ENCODE results near the gene HS3ST1. TPM values are rescaled to one million over a fixed set of nuclear protein-coding genes. Genes with fewer than 3 reads are reported as not detected.
"Not testable (repeated sequence)": the region's sequence is repeated elsewhere in the genome, so short reads cannot be mapped to it uniquely, and the experiment has no call there.

HS3ST1 gene
- total RNA-seq, 1 experiment from 2014 or later: 80.8 TPM

DNA sequence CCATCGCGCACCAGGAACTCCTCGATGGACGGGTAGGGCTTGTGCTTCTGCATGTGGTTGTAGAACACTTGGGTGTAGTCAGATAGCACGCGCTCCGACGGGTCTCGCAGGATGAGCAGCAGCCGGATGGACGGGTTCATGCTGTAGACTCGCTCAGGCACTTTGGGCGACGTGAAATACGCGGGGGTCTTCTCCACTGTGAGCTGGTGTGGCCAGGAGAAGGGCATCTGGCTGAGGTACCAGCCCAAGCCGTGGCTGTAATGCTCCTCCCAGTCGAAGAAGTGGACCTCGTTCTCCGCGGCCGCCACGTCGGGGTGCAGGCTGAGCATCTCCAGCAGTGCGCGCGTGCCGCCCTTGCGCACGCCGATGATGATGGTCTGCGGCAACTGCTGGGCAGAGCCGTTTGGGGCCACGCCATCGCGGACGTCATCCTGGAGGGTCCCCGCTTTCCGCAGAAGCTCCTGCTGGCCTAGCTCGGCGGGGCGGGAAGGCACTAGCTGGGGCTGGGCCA is 29.2 kb downstream of the HS3ST1 start:
- no peaks in the 10 kb centered on the region for H3K27me3 Mint-ChIP-seq (ENCODE audit: unreplicated experiment)
- H3K27ac Mint-ChIP-seq (ENCODE audit: unreplicated experiment): no peak overlapping the region
- TF ChIP-seq, protein P1, sequence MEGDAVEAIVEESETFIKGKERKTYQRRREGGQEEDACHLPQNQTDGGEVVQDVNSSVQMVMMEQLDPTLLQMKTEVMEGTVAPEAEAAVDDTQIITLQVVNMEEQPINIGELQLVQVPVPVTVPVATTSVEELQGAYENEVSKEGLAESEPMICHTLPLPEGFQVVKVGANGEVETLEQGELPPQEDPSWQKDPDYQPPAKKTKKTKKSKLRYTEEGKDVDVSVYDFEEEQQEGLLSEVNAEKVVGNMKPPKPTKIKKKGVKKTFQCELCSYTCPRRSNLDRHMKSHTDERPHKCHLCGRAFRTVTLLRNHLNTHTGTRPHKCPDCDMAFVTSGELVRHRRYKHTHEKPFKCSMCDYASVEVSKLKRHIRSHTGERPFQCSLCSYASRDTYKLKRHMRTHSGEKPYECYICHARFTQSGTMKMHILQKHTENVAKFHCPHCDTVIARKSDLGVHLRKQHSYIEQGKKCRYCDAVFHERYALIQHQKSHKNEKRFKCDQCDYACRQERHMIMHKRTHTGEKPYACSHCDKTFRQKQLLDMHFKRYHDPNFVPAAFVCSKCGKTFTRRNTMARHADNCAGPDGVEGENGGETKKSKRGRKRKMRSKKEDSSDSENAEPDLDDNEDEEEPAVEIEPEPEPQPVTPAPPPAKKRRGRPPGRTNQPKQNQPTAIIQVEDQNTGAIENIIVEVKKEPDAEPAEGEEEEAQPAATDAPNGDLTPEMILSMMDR (IDR thresholded peaks at IDR 0.05; ENCODE audit: unreplicated experiment): no peak
- intact Hi-C loops (cut with micrococcal nuclease; ENCODE audit: unreplicated experiment): no loop called here
- peaks cover 30% of the 10 kb centered on the region for H3K4me1 Mint-ChIP-seq (ENCODE audit: low read depth, unreplicated experiment)
- CTCF ChIA-PET: no interaction called here
- no peaks in the 10 kb centered on the region for H3K9me3 Mint-ChIP-seq (ENCODE audit: low read depth, unreplicated experiment)
- H3K36me3 Mint-ChIP-seq (ENCODE audit: insufficient read depth, unreplicated experiment): peaks cover 83% of the 10 kb centered on the region
- H3K4me3 Mint-ChIP-seq (ENCODE audit: low read depth, unreplicated experiment): no peak overlapping the region
- BruUV-seq (replicated peaks): no TSS peak
- DNase-seq: no peak

DNA sequence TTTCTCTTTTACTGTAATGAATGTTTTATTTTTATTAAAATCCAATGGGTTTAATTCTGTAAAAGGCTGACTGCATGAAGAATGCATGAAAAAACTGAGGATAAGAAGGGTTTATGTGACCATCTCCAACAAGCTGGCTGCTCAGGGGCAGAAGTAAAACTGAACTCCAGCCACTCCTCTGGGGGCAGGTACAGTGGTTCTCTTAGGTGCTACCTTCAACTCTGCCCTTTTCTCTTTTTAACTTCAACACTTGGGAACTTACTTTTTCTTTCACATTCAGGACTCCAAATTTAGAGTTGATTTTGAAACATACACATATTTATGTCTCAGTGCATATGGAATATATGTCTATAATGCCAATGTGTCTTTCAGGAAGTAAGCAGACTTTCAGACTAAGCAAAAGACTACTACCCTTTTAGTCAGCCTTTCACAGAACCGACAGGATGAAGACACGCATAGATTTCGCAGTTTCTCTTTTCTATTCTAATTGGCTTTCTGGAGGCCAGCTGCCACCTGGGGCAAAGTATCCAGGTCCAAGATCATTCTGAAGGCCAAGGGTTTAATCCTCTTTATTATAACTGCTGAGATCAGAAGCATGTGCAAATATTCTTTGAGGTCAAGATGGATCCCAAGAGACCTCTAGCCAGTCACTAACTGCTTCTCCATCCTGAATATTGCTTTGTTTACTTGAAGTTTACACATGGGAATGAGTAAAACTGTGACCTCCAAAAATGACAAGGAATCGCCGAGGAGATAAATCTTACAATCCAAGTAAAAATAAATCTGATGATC is 30.7 kb downstream of the HS3ST1 start:
- no peak for DNase-seq
- BruUV-seq (replicated peaks): no TSS peak
- CTCF ChIA-PET: no interaction called here
- H3K4me3 Mint-ChIP-seq (ENCODE audit: low read depth, unreplicated experiment): no peak overlapping the region
- peaks cover 84% of the 10 kb centered on the region for H3K36me3 Mint-ChIP-seq (ENCODE audit: insufficient read depth, unreplicated experiment)
- H3K27me3 Mint-ChIP-seq (ENCODE audit: unreplicated experiment): no peaks in the 10 kb centered on the region
- peak overlapping the region; percentile 57 for H3K27ac Mint-ChIP-seq (ENCODE audit: unreplicated experiment)
- H3K9me3 Mint-ChIP-seq (ENCODE audit: low read depth, unreplicated experiment): no peaks in the 10 kb centered on the region
- TF ChIP-seq, protein P1 (IDR thresholded peaks at IDR 0.05; ENCODE audit: unreplicated experiment): no peak
- H3K4me1 Mint-ChIP-seq (ENCODE audit: low read depth, unreplicated experiment): peaks cover 30% of the 10 kb centered on the region
- intact Hi-C loops (cut with micrococcal nuclease; ENCODE audit: unreplicated experiment): no loop called here

DNA sequence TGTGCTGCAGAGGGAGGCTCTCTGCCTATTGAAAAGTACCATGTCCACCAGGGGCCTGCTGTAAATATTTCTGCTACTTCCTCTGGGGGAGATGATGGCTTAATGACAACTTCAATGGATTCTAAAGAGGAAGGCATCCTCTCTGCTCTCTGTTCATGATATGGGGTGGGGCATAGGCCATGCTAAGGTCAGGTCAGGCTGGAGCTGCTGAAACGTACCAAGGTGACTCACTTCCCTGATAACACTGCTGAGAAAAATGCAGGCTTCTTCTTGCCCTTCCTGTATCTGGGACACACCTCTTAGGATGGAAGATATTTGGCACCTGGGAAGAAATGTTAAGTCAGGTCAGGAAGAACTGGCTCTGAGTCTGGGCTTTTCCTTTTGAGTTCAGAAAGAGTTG is 31.5 kb downstream of the HS3ST1 start:
- intact Hi-C loops (cut with micrococcal nuclease; ENCODE audit: unreplicated experiment): no loop called here
- DNase-seq: no peak
- CTCF ChIA-PET: no interaction called here
- Mint-ChIP-seq H3K4me1 (ENCODE audit: low read depth, unreplicated experiment) (peaks cover 30% of the 10 kb centered on the region), H3K27ac (ENCODE audit: unreplicated experiment) (peak overlapping the region; percentile 82), H3K9me3 (ENCODE audit: low read depth, unreplicated experiment) (no peaks in the 10 kb centered on the region), H3K4me3 (ENCODE audit: low read depth, unreplicated experiment) (peak overlapping the region; percentile 32), H3K36me3 (ENCODE audit: insufficient read depth, unreplicated experiment) (peaks cover 76% of the 10 kb centered on the region), H3K27me3 (ENCODE audit: unreplicated experiment) (no peaks in the 10 kb centered on the region)
- BruUV-seq (replicated peaks): no TSS peak
- TF ChIP-seq, protein P1 (IDR thresholded peaks at IDR 0.05; ENCODE audit: unreplicated experiment): no peak

DNA sequence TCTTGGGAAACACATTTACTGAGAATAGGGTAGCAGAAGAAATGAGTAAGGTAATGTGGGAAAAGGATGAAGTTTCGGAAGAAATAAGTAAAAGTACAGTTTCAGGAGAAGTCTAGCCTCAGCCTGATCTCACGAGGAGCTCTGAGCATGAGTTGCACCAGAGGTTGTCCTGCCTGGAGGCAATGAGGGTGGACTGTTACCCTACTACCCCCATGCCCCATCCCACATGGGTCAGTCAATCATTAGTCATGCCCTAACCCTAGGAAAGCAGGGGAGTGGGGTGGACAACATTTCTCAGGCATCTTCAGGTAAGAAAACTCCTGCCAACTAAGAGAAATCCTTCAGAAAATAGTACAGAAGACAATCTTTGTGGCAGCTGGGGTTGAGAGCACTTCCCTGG is 35.1 kb downstream of the HS3ST1 start:
- intact Hi-C loops (cut with micrococcal nuclease; ENCODE audit: unreplicated experiment): no loop called here
- H3K27me3 Mint-ChIP-seq (ENCODE audit: unreplicated experiment): no peaks in the 10 kb centered on the region
- H3K36me3 Mint-ChIP-seq (ENCODE audit: insufficient read depth, unreplicated experiment): peaks cover 44% of the 10 kb centered on the region
- no peak overlapping the region for H3K4me3 Mint-ChIP-seq (ENCODE audit: low read depth, unreplicated experiment)
- no peaks in the 10 kb centered on the region for H3K9me3 Mint-ChIP-seq (ENCODE audit: low read depth, unreplicated experiment)
- peak overlapping the region; percentile 4 for H3K27ac Mint-ChIP-seq (ENCODE audit: unreplicated experiment)
- DNase-seq: no peak
- peaks cover 22% of the 10 kb centered on the region for H3K4me1 Mint-ChIP-seq (ENCODE audit: low read depth, unreplicated experiment)
- TSS peak; percentile 3 for BruUV-seq (replicated peaks)
- CTCF ChIA-PET: no interaction called here
- TF ChIP-seq, protein P1 (IDR thresholded peaks at IDR 0.05; ENCODE audit: unreplicated experiment): no peak

DNA sequence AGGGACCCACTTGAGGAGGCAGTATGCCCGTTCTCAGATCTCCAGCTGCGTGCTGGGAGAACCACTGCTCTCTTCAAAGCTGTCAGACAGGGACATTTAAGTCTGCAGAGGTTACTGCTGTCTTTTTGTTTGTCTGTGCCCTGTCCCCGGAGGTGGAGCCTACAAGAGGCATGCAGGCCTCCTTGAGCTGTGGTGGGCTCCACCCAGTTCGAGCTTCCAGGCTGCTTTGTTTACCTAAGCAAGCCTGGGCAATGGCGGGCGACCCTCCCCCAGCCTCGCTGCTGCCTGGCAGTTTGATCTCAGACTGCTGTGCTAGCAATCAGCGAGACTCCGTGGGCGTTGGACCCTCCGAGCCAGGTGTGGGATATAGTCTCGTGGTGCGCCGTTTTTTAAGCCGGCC is 44.6 kb downstream of the HS3ST1 start:
- H3K9me3 Mint-ChIP-seq (ENCODE audit: low read depth, unreplicated experiment); DNase-seq; BruUV-seq (replicated peaks); H3K27ac Mint-ChIP-seq (ENCODE audit: unreplicated experiment); H3K4me3 Mint-ChIP-seq (ENCODE audit: low read depth, unreplicated experiment); intact Hi-C loops (cut with micrococcal nuclease; ENCODE audit: unreplicated experiment); CTCF ChIA-PET; H3K36me3 Mint-ChIP-seq (ENCODE audit: insufficient read depth, unreplicated experiment); H3K27me3 Mint-ChIP-seq (ENCODE audit: unreplicated experiment); H3K4me1 Mint-ChIP-seq (ENCODE audit: low read depth, unreplicated experiment): not testable (repeated sequence)
